ENCODE results near the gene THEM4.
"Not testable (repeated sequence)": the region's sequence is repeated elsewhere in the genome, so short reads cannot be mapped to it uniquely, and the experiment has no call there.

Gene THEM4

GRCh38 chr1:151934048-151934493 lies 24.8 kb upstream of the THEM4 start:
- peak; percentile 59 for DNase-seq

DNA sequence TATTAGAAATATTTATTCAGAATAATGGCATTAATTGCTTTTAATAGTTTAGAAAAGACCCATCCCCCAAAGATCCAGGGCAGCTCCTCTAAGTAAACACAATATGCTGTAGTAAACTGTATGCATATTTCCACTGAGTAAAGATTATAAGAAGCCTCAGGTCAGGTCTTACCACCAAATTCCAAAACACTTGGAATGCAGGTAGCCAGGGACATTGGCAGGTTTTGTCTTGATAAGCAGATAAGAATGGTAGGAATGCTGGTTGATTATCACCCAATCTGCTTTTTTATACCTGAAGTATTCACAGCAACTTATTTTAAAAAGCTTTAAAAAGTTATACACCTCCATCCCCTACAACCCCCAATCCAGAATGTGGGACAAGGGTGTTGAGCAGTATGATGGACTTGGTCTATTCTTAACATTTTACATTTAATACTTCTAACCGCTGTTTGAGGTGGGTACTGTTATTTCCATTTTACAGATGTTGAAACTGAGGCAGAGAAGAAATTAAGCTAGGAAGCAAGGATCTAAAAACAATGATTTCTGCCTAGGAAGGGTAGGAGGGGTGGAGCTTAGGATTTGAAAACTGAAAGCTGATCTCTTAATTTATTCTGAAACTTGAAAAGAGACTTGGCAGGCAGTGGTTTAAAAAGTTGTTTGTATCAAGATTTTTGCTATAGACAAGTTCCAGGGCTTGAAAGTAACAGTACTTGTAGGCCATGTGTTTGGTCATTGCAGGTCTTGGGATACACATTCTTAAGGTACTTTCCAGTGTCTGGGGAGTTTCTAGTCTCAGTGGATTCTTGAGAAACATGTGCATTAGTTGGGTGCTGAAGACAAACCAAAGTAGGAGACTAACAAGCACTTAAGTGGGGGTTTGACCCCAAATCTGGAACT lies 15.6 kb upstream of the THEM4 start:
- DNase-seq = no peak

DNA sequence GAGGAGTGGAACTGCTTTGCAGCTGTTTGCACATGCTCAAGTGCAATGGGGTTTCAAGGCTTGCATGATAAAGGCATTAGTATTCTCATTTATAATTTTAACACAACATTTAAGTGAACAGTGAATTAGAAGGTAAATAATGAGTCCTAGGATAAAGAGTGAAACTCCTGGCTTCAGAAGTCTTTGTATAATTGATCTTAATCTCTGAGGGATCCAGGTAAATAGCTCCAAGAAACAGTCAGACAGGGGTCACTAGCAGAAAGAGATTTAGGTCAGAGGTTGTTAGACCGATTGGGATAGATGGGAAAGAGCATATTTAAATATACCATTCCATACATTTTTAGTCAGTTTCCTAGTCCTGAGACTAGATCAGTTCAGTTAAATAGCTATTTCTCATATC lies 14.1 kb upstream of the THEM4 start:
- no peak for DNase-seq

- no peak for DNase-seq
Measured at GRCh38 chr1:151920149-151920548, 10.8 kb upstream of the THEM4 start.

DNA sequence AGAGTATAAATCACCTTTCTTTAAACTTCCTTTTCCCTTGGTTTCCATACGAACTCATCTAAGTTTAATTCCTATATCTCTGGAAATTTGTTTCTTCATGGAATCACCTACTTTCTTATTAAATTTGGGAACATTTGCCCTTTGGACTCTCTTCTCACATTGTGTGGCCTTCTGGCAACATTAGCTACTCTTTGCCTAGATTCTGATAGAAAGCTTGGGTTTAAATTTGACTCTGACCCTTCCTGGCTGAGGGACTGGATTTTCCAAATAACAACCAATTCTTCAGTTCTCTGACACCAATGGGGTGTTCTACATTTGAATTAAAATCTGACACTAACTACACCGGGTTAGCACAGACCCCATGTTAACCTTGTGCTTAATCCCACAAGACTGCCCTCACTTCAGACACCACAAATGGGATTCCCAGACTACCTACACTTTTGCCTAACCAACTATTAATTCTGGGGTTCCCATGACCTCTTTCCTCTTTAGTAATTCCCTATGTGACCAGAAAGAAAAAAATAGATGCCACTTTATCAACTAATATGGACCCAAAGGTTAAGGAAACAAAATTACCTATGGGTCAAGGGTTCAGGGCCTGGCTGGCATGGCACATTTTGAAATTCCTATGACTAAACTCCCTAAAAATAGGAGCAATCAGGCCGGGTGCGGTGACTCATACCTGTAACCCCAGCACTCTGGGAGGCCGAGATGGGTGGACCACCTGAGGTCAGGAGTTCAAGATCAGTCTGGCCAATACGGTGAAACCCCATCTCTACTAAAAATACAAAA lies 9.7 kb upstream of the THEM4 start:
- DNase-seq = no peak

DNA sequence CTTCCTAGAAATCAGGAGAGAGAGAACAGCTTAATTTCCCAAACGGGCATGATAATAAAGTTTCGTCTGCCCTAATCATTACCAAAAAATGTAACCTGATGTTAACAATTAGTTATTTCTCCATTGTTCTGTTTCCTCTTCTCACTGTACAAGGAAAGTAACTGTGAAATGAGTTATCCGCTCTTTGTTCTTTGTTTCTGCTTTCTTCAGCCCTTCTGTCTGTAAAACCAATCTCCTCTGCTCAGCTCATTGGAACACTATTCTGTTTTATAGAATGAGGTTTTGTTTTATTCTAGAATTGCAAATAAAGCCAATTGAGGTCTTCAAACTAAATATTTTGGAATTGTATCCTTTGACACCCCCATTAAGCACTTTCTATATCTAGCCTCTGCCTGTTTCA lies 8.8 kb upstream of the THEM4 start:
- DNase-seq = no peak

- no peak for DNase-seq
Measured at GRCh38 chr1:151916726-151917370, 7.5 kb upstream of the THEM4 start.

DNA sequence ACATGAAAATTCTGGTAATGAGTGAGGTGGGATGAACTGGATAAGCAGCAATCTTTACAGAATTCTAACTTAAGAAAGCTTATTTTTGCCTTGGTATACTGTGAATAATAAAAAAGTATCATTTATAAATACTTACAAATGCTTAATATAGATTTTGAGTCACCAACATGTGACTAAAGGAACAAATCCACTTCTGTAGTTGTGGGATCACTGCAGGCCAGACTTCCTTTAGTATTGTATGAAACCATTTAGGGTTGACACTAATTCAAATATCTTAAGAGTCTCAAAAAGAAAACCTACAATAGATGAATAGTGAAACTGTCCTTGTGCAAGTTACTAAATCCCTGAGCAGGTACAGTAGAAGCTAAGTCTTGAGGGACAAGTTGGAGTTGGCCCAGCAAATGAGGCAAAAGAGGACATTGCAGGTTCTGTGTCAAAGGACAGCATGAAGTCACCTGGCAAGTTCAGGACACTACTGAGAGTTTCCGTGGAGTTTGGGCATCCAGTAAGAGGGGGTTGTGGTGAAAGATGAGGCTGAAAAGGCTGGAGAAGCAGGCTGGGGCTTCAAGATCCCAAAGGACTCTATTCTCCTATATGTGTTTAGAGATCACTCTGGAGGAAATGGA lies 5.9 kb upstream of the THEM4 start:
- no peak for DNase-seq

GRCh38 chr1:151914076-151914475 lies 4.8 kb upstream of the THEM4 start:
- no peak for DNase-seq

DNA sequence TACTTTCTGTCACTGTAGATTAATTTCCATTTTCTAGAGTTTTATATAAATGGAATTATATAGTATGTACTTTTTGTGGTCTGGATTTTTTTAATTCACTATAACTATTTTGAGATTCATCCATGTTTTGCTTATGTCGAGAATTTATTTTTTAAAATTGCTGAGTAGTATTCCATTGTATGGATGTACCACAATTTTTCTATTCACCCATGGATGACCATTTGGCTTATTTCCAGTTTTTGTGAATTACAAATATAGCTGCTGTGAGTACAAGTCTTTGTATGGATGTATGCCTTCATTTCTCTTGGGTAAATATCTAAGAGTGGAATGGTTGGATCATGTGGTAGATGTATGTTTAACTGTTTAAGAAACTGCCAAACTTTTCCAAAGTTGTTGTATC lies 3.7 kb upstream of the THEM4 start:
- DNase-seq = no peak

DNA sequence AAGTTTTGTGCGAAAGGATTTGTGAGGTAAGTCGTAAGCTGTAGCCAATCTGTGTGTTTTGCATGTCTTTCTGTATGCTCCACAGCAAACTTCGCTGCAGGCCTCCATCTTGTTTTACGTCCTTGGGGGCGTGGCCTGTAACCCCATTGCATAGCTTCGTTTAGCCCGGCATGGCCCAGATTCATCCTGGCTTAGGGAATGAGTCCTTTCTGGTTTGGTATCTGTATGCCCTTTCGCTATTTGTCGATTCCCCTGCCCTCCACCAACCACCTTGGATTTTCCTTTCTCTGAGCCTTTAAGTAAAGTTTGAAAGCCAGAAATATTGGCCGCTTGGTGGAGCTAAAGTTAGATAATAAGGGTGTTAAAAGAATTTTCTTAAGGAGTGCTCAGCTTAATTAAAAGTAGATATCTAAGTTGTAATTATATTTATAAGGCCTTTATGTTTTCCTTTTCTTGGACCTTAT lies 1.1 kb downstream of the THEM4 start:
- DNase-seq = no peak

- DNase-seq = no peak
Measured at GRCh38 chr1:151907363-151908139, 1.8 kb downstream of the THEM4 start.

DNA sequence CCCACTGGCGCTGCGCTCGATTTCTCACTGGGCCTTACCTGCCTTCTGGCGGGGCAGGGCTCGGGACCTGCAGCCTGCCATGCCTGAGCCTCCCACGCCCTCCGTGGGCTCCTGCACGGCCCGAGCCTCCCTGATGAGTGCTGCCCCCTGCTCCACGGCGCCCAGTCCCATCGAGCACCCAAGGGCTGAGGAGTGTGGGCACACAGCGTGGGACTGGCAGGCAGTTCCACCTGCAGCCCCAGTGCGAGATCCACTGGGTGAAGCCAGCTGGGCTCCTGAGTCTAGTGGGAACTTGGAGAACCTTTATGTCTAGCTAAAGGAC lies 3.0 kb downstream of the THEM4 start:
- DNase-seq = not testable (repeated sequence)

GRCh38 chr1:151905443-151906323 lies 3.6 kb downstream of the THEM4 start:
- DNase-seq = not testable (repeated sequence)

DNA sequence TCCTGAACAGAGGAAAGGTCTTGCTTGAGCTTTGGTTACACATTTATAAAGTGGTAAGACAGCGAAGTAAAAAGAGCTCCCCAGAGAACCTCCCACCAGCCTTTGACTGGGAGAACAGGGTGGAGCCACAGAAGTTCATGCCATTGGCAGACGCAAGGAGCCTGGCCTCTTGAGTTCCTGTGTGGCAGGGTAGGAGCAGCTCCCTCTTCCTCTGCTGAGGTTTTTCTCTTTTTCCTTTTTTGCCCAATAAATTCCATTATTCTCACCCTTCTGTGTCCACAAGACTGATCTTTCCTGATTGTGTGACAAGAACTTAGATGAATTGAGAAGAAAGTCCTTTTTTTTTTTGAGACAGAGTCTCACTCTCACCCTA lies 4.3 kb downstream of the THEM4 start:
- no peak for DNase-seq

DNA sequence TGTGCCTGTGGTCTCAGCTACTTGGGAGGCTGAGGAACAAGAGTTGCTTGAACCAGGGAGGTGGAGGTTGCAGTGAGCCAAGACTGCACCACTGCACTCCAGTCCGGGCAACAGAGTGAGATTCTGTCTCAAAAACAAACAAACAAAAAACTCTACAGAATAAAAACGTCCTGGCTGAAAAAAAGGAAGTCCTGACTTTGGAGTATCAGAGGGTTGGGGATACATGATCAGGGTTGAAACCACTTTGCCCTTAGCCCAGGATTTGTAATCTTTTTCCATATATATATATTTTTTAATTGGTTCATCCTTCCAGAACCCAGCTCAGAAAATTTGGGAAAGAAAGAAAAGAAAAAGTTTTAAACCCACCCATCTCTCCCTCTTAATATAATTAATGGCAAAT lies 6.5 kb downstream of the THEM4 start:
- no peak for DNase-seq

GRCh38 chr1:151900804-151901203 lies 8.5 kb downstream of the THEM4 start:
- not testable (repeated sequence) for DNase-seq

DNA sequence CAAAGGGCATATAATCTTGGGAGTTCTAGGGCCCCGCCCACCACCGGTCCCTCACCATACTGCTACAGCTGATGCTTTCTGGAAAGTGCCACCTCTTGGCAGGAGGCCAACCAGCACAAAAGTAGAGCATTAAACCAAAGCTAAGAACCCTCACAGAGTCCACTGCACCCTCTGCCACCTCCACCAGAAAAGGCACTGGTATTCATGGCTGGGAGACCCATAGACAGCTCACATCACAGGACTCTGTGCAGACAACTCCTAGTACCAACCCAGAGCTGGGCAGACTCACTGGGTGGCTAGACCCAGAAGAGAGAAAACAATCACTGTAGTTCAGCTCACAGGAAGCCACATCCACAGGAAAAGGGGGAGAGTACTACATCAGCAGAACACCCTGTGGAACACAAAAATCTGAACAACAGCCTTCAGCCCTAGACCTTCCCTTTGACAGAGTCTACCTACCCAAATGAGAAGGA lies 10.8 kb downstream of the THEM4 start:
- no peak for DNase-seq

DNA sequence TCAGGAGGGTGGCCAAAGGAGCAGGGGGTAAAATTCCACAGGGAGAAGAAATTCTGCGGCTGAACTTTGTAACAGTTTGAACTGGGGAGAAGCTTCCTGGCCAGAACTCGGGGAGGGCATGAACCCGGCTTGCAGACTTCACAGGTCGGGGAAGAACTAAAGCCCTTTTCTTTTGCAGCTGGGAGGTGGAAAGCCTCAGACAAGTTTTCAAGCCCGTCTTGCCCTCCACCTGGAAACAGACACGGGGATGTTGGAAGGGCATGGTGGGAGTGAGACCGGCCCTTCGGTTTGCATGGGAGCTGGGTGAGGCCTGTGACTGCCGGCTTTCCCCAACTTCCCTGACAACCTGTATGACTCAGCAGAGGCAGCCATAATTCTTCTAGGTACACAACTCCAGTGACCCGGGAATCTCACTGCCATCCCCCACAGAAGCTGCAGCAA lies 11.3 kb downstream of the THEM4 start:
- DNase-seq = no peak

DNA sequence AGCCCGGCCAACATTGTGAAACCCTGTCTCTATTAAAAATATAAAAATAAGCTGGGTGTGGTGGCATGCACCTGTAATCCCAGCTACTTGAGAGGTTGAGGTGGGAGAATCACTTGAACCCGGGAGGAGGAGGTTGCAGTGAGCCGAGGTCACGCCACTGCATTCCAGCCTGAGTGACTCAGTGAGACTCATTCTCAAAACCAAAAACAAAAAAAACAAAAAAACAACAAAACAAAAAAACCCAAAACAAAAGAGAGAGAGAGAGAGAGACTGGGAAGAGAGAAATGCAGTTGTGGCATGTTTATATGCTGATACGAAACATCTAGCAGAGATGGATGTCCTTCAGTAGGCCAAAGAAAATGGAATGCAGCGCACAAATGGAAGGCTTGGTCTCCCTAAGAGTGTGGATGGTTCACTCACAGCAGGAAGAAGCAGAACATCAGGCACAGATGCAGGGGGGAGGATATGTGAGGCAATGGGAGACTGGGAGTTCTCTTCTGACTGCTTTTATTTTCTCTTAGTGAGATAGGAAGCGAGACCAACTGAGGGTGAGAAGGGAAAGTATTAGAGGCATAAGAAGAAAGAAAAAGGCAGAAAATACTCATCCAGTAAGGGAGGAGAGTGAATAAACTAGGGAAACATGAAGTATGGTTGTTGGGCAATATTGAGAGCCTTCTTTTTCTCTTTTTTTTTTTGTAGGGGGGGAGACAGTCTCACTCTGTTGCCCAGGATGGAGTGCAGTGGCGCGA lies 16.0 kb downstream of the THEM4 start:
- no peak for DNase-seq

Data from femur (tissue), 1 donor.